GM12875 (cell line): ENCODE results near the gene SSNA1.

Source experiments
- H3K4me3 ChIP-seq: one replicate; pipeline ENCODE4 v1.5.1; 2011; ENCODE audit warnings: low read depth, low read length, control low read depth
- TF ChIP-seq, protein P1 (sequence below): IDR thresholded peaks from 2 replicates; pipeline ENCODE4 v1.5.1; 2011; ENCODE audit warnings: low read depth, mild to moderate bottlenecking, control low read depth, inconsistent platforms, low read length, moderate library complexity, borderline replicate concordance; ENCODE audit not compliant: insufficient read depth

SSNA1 gene

DNA sequence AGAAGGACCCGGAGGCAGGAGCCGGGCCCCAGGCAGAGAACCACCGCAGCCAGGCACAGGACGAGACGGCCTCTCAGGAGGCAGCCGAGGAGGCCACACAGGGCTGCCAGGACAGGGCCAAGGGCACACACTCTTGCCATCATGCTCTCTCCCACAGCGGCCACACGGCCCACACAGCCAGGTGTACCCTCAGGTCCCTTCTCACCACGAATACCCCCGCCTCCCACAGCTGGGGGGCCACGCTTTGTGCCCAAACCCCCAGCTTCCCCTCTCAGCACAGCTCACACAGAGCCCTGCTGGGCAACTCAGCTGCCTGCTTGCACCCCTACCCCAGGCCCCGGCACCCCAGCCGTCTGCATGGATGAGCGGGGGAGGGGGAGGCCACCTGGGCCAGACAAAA is 5.3 kb downstream of the SSNA1 start:
- no peak overlapping the region for H3K4me3 ChIP-seq
- TF ChIP-seq, protein P1, sequence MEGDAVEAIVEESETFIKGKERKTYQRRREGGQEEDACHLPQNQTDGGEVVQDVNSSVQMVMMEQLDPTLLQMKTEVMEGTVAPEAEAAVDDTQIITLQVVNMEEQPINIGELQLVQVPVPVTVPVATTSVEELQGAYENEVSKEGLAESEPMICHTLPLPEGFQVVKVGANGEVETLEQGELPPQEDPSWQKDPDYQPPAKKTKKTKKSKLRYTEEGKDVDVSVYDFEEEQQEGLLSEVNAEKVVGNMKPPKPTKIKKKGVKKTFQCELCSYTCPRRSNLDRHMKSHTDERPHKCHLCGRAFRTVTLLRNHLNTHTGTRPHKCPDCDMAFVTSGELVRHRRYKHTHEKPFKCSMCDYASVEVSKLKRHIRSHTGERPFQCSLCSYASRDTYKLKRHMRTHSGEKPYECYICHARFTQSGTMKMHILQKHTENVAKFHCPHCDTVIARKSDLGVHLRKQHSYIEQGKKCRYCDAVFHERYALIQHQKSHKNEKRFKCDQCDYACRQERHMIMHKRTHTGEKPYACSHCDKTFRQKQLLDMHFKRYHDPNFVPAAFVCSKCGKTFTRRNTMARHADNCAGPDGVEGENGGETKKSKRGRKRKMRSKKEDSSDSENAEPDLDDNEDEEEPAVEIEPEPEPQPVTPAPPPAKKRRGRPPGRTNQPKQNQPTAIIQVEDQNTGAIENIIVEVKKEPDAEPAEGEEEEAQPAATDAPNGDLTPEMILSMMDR: no peak

DNA sequence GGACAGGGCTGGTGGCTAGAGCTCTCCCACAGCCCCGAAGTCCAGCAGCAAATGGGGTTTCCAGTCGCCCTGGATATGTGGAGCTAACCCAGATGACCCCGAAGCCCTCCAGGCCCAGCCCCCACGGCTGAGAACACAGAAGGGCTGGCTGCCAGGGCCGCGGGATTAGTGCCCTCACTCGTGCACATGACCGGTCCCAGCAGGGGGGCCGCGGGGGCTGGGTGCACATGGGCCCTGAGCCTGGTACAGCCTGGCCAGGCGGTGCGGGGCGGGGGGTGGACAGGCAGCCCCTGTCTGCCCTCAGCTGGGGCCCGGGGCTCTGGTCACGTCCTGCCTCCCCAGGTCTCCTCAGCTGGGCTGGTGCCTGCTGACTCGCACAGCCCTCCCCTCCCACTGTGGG is 5.9 kb downstream of the SSNA1 start:
- TF ChIP-seq, protein P1: no peak
- no peak overlapping the region for H3K4me3 ChIP-seq

DNA sequence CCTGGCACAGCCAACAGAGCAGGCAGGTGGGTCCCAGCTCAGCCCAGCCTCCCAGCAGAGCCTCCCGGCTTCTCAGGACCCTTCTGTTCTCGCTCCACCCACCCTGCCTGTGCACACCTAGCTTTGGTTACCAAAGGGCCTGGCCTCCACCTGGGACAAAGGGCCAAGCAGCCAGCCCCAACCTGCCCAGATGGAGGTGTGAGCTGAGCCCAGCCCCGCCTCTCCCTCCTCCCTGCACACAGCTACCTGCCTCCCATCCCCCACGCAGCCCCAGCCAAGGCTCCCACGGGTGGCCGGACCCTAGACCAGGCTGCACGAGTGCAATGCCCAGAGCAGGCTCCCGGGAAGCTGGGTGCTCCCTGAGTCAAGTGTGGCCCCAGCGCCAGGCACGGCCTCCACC is 6.4 kb downstream of the SSNA1 start:
- H3K4me3 ChIP-seq: no peak overlapping the region
- TF ChIP-seq, protein P1: no peak

DNA sequence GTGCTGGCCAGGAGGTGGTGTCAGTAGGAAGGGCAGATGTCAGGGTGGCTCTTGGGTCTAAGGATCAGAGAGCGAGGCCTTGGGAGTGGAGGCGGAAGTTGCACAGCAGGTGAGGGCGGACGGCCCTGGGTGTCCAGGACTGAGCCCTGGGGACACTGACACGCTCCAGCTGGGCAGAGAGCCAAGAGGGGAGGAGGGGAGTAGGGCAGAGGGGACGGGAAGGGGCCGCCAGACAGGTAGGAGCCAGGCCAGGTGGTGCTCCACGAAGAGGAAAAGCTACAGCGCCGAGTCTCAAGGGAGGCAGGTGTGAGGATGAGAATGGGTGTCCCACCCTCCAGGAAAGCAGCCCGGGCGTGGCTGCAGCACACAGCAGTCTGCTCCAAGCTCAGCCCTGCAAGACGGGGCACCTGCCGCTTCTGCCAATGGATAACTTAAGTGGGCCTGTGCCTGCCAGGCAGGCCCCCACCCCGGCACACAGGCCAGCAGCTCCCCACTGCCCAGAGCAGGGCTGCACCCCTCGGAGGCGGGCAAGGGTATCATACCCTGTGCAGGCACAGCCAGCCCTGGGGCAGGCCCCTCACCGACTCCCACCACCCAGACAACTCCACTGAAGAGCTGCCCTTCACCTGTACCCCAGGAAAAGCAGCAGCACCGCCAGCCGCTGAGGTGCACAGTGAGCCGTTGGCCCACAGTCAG is 7.2 kb downstream of the SSNA1 start:
- TF ChIP-seq, protein P1: no peak
- no peak overlapping the region for H3K4me3 ChIP-seq

DNA sequence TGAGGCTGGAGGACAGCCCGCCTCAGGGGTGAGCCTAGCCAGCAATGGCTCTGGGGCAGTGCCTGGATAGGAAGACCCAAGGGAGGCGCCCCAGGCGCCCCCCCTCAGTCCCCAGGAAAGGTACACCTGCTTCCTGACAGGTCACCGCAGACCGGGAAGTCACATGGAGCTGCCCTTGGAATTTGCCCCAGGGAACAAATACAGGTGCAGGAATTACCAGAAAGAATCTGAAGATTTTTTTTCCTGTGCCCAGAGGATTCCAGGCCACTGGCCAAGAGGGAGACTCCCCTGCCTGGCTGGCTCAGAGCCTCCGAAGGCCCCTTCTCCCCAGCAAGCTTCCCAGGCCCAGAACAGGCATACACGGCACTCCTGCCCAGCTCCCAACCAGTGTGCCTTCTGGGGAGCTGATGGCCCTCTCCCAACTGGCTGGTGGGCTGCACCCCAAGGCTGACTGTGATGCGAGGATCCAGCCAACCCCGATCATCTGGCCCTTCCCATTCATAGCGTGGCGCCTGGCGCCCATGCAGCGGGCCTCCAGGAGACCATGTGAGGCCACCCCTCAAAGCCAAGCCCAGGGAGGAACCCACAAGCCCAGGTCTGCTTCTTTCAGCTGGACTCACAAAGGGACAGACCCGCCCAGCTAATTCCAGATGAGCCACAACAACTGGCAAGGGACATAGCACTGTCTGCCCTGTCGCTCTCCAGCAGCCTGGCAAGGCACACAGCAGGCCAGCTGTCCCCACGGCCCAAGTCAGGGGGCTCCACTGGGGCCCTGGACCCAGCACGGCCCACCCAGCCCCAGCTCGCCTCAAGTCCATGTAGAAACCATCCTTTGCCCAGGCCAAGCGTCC is 9.8 kb downstream of the SSNA1 start:
- TF ChIP-seq, protein P1: no peak
- no peak overlapping the region for H3K4me3 ChIP-seq

DNA sequence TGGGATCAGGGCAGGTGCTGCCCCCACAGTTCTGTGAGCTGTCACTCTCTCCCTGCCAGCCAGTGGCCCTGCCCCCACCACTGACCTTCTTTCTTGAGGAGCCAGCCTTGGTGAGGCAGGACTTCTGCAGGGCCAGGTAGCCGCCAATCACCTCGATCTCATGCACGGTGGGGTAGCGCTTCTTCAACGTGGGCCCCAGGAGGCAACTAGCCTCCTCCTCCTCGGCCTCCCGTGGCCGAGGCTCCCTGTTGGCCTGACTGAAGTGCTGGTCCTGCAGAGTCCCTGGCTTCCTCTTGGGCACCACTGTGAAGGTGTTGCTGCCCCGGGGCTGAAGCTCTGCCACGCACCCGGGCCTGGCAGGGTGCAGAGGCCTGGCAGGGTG is 10.4 kb downstream of the SSNA1 start:
- TF ChIP-seq, protein P1: no peak
- H3K4me3 ChIP-seq: peak overlapping the region; percentile 2
